DOHH2 (cell line): ENCODE measurements around the gene ANKRD13B.

Experiments
- H3F3A ChIP-seq: fragments of 200-600 bp; sonication (generic), shearing (Covaris generic); 2 replicates; pipeline ENCODE4 v1.6.0; 2016; ENCODE audit warnings: antibody characterized with exemption, mild to moderate bottlenecking; ENCODE audit not compliant: control insufficient read depth, insufficient read depth
- H3K27ac ChIP-seq: fragments of 200-600 bp; sonication (generic); 2 replicates; pipeline ENCODE4 v1.5.1; 2014; ENCODE audit warnings: low read depth, mild to moderate bottlenecking, low read length, moderate library complexity
- H3K27me3 ChIP-seq: fragments of 200-600 bp; sonication (generic); 2 replicates; pipeline ENCODE4 v1.6.1; 2014; ENCODE audit warnings: mild to moderate bottlenecking, low read length, mixed read lengths; ENCODE audit not compliant: control insufficient read depth
- H3K36me3 ChIP-seq: fragments of 200-600 bp; sonication (generic); 2 replicates; pipeline ENCODE4 v1.6.1; 2014; ENCODE audit warnings: mild to moderate bottlenecking, low read length, moderate library complexity, mixed read lengths; ENCODE audit not compliant: control insufficient read depth
- H3K4me1 ChIP-seq: fragments of 200-600 bp; sonication (generic); 2 replicates; pipeline ENCODE4 v1.6.1; 2014; ENCODE audit warnings: mild to moderate bottlenecking, low read length, mixed read lengths; ENCODE audit not compliant: control insufficient read depth
- H3K4me2 ChIP-seq: fragments of 200-600 bp; sonication (generic); 2 replicates; pipeline ENCODE4 v1.6.0; 2014; ENCODE audit warnings: mild to moderate bottlenecking, low read length, moderate library complexity
- H3K4me3 ChIP-seq: fragments of 200-600 bp; sonication (generic); 2 replicates; pipeline ENCODE4 v1.5.1; 2014; ENCODE audit warnings: mild to moderate bottlenecking, low read length, mixed read lengths
- H3K79me2 ChIP-seq: fragments of 200-600 bp; sonication (generic); 2 replicates; pipeline ENCODE4 v1.6.1; 2014; ENCODE audit warnings: mild to moderate bottlenecking, low read length, mixed read lengths; ENCODE audit not compliant: control insufficient read depth
- H3K9me2 ChIP-seq: fragments of 200-600 bp; sonication (generic); replicated peaks from 2 replicates; pipeline ENCODE4 v1.6.1; 2014; ENCODE audit warnings: mild to moderate bottlenecking, low read length, mixed read lengths; ENCODE audit not compliant: control insufficient read depth
- H3K9me3 ChIP-seq: fragments of 200-600 bp; sonication (generic); 2 replicates; pipeline ENCODE4 v1.6.1; 2014; ENCODE audit warnings: antibody characterized with exemption, low read length, mixed read lengths; ENCODE audit not compliant: control insufficient read depth, insufficient read depth
- H4K20me1 ChIP-seq: fragments of 200-600 bp; sonication (generic); 2 replicates; pipeline ENCODE4 v1.6.0; 2014; ENCODE audit warnings: low read depth, mild to moderate bottlenecking, antibody characterized with exemption, low read length, moderate library complexity; ENCODE audit not compliant: control insufficient read depth, insufficient read depth
- CTCF ChIP-seq: fragments of 200-600 bp; sonication (generic); IDR thresholded peaks from one replicate; pipeline ENCODE4 v1.5.1; 2014; ENCODE audit warnings: antibody characterized with exemption, mild to moderate bottlenecking, low read depth, low read length; ENCODE audit not compliant: poor library complexity, severe bottlenecking
- EZH2phosphoT487 ChIP-seq: fragments of 200-600 bp; sonication (generic); IDR thresholded peaks from 2 replicates; pipeline ENCODE4 v1.6.1; 2017; ENCODE audit warnings: borderline replicate concordance, mild to moderate bottlenecking, antibody characterized with exemption, low read length, moderate library complexity, mixed read lengths

The ANKRD13B gene

DNA sequence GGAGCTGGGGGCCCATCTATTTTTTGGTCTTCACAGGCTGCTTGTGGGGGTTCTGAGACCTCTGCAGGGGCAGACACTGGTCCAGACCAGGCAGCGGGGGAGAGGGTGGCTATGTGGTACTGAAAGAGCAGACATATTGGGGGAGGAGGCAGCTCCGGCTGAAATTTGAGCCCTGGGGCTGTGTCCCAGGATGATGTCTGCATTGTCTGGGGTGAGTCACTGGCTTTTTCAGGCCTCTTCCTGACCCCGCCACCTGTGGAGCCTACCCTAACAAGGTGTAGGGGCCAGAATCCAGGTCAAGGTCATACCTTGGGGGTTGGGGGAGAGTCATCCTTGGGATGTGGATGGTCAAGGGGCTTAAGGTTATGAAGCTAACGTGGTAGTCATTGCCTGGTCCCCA, 27.3 kb downstream of the ANKRD13B start:
- H3K9me3 ChIP-seq, result no peaks in the 10 kb centered on the region
- H3K27me3 ChIP-seq, result peaks cover 13% of the 10 kb centered on the region
- no peaks in the 10 kb centered on the region for H3K36me3 ChIP-seq
- no peak overlapping the region for H3K27ac ChIP-seq
- peaks cover 9% of the 10 kb centered on the region; the same call in 1 of the 2 replicates for H4K20me1 ChIP-seq
- H3K4me2 ChIP-seq, result no peak overlapping the region
- TF ChIP-seq EZH2phosphoT487 (no peak), CTCF (no peak)
- no peaks in the 10 kb centered on the region for H3K9me2 ChIP-seq
- H3F3A ChIP-seq, result peaks cover 9% of the 10 kb centered on the region
- no peaks in the 10 kb centered on the region for H3K79me2 ChIP-seq
- H3K4me1 ChIP-seq, result peaks cover 54% of the 10 kb centered on the region
- no peak overlapping the region for H3K4me3 ChIP-seq

DNA sequence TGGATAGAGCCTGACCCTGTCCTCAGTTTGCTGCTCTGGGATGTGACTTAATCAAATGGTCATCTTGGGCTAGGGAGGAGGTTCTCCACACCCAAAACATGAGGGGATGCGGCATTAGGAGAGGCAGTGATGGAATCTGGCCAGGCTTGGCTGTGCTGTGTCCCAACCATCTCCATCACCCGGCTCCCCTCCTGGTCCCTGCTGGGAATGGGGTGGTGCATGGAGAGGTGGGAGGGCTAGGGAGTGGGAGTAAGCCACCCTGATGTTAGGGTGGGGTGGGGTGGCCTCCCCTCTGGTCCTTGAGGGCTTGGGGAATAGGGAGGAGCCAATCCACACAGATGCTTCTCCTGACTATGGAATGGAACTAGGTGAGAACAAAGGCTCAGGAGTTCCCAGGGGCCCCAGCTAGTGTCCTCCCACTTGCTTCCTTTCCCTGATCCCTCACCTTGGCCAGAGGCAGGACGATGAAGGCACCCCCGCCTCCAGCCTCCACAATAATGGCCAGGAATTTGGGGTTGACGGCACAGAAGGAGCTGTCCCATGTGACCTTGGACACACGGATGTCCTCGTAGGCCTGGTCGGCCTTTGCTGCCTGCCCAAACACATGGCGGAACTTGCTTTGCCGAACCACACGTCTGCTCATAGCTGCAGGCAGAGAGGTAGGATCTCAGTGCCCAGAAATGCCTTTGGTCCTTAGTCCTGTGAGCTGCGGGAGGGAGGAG, 28.0 kb downstream of the ANKRD13B start:
- Histone ChIP-seq H3K9me2 (no peaks in the 10 kb centered on the region), H4K20me1 (peaks cover 9% of the 10 kb centered on the region; the same call in 1 of the 2 replicates), H3K4me2 (no peak overlapping the region), H3F3A (peaks cover 9% of the 10 kb centered on the region), H3K4me3 (no peak overlapping the region), H3K9me3 (no peaks in the 10 kb centered on the region), H3K27me3 (peaks cover 9% of the 10 kb centered on the region), H3K36me3 (no peaks in the 10 kb centered on the region), H3K4me1 (peaks cover 47% of the 10 kb centered on the region), H3K27ac (no peak overlapping the region), H3K79me2 (no peaks in the 10 kb centered on the region)
- TF ChIP-seq CTCF (no peak), EZH2phosphoT487 (no peak)

DNA sequence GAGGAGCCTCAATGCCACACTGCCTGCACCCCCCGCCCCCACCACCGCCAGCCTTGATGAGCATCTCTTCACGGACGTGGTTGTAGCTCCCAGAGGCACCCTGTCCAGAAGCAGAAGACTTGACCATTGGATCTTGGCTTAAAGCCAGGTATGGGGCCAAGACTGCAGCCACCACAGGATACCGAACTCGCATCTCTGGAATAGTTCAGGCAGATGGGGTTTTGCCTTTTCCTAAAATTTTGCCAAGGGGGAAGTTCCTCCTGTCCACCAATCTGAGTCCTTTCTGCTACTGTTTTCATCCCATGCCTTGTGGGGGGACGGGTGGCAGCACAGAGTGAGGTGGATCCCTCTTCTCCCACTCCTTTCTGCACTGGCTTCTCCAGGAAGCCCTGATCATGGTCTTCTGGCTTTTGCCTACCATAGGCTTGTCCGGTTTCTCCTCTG, 28.8 kb downstream of the ANKRD13B start:
- Histone ChIP-seq H3K4me2 (peak overlapping the region; percentile 87), H3F3A (peaks cover 9% of the 10 kb centered on the region), H3K4me1 (peaks cover 39% of the 10 kb centered on the region), H3K27me3 (peaks cover under 1% of the 10 kb centered on the region), H3K79me2 (no peaks in the 10 kb centered on the region), H3K36me3 (no peaks in the 10 kb centered on the region), H3K27ac (no peak overlapping the region), H3K9me3 (no peaks in the 10 kb centered on the region), H3K4me3 (peak overlapping the region; percentile 82), H4K20me1 (peaks cover 2% of the 10 kb centered on the region; the same call in 1 of the 2 replicates), H3K9me2 (no peaks in the 10 kb centered on the region)
- TF ChIP-seq CTCF, result no peak
- no peak for TF ChIP-seq EZH2phosphoT487
